Karpas-422 (cell line): ENCODE data around the gene PRSS2. TPM values are rescaled to one million over a fixed set of nuclear protein-coding genes. Genes with fewer than 3 reads are reported as not detected.

Source experiments
- DNase-seq: peaks from one replicate; pipeline ENCODE4 v3.0.0-alpha.2; 2015
- H2AFZ ChIP-seq: fragments of 200-600 bp; sonication (generic); 2 replicates; pipeline ENCODE4 v1.6.1; 2014; ENCODE audit warnings: antibody characterized with exemption, low read length, mixed read lengths
- H3K27ac ChIP-seq: fragments of 200-600 bp; sonication (generic); 2 replicates; pipeline ENCODE4 v1.5.1; 2014; ENCODE audit warnings: mild to moderate bottlenecking, low read length, moderate library complexity
- H3K27me3 ChIP-seq: fragments of 200-600 bp; sonication (generic); 2 replicates; pipeline ENCODE4 v1.6.1; 2014; ENCODE audit warnings: low read length, mixed read lengths
- H3K36me3 ChIP-seq: fragments of 200-600 bp; sonication (generic); 2 replicates; pipeline ENCODE4 v1.6.1; 2014; ENCODE audit warnings: low read length, mixed read lengths; ENCODE audit not compliant: insufficient read depth
- H3K4me1 ChIP-seq: fragments of 200-600 bp; sonication (generic); 2 replicates; pipeline ENCODE4 v1.6.1; 2014; ENCODE audit warnings: mild to moderate bottlenecking, low read length, mixed read lengths
- H3K4me2 ChIP-seq: fragments of 200-600 bp; sonication (generic); 2 replicates; pipeline ENCODE4 v1.6.1; 2014; ENCODE audit warnings: low read length, low read depth, mild to moderate bottlenecking; ENCODE audit not compliant: poor library complexity, severe bottlenecking
- H3K4me3 ChIP-seq: fragments of 200-600 bp; sonication (generic); 2 replicates; pipeline ENCODE4 v1.5.1; 2014; ENCODE audit warnings: mild to moderate bottlenecking, antibody characterized with exemption, low read length, mixed read lengths
- H3K79me2 ChIP-seq: fragments of 200-600 bp; sonication (generic); 2 replicates; pipeline ENCODE4 v1.6.1; 2014; ENCODE audit warnings: mild to moderate bottlenecking, low read length, mixed read lengths
- H3K9ac ChIP-seq: fragments of 200-600 bp; sonication (generic); 2 replicates; pipeline ENCODE4 v1.6.0; 2014; ENCODE audit warnings: low read length
- H3K9me2 ChIP-seq: fragments of 200-600 bp; sonication (generic), shearing (Covaris generic); replicated peaks from 2 replicates; pipeline ENCODE4 v1.6.0; 2014; ENCODE audit warnings: mild to moderate bottlenecking, low read length, moderate library complexity; ENCODE audit not compliant: insufficient read depth
- H3K9me3 ChIP-seq: fragments of 300-700, 200-600 bp; sonication (generic); 2 replicates; pipeline ENCODE4 v1.6.1; 2014; ENCODE audit warnings: low read length, mixed read lengths
- H4K20me1 ChIP-seq: fragments of 200-600 bp; sonication (generic); 2 replicates; pipeline ENCODE4 v1.6.1; 2014; ENCODE audit warnings: mild to moderate bottlenecking, antibody characterized with exemption, low read length, low read depth; ENCODE audit not compliant: insufficient read depth
- small RNA-seq: library from RNA; depleted of rRNA; stranded (forward); fragments of <200 nt; gene quantifications from one replicate; pipeline ENCODE3, GENCODE V24; 2014
- total RNA-seq: library from RNA; depleted of rRNA; stranded (reverse); fragments of >200 nt; shearing (Covaris generic); gene quantifications from 2 replicates; pipeline ENCODE4 v1.2.3, GENCODE V29; 2014; ENCODE audit warnings: low replicate concordance; rRNA removed

The PRSS2 gene
- total RNA-seq, 1 experiment from 2014 or later: not detected

DNA sequence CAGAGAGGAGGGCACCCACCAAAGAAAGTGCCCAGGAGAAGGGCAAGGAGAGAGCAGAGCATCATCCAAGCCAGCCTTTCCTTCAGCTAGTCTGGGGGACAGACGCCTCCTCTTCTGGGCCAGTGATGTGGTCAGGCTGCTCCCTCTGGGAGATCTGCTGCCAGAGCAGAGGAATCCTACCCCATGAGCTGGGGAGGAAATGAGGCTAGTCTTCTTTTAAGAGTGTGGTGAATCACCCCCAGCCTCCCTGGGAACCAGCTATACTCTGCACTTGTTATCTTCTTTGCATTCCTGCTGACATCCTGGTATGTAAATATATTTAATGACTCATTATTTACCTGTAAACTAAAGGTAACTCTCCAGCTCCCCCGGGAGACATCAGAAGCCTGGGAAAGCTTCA lies 42.5 kb downstream of the PRSS2 start:
- no peak overlapping the region for H2AFZ ChIP-seq
- DNase-seq: no peak
- no peaks in the 10 kb centered on the region for H3K9me2 ChIP-seq
- no peak overlapping the region for H3K4me2 ChIP-seq
- no peaks in the 10 kb centered on the region for H3K27me3 ChIP-seq
- H3K36me3 ChIP-seq: no peaks in the 10 kb centered on the region
- H3K9me3 ChIP-seq: no peaks in the 10 kb centered on the region
- H3K4me1 ChIP-seq: no peaks in the 10 kb centered on the region
- H4K20me1 ChIP-seq: no peaks in the 10 kb centered on the region
- no peaks in the 10 kb centered on the region for H3K79me2 ChIP-seq
- H3K9ac ChIP-seq: no peak overlapping the region
- no peak overlapping the region for H3K27ac ChIP-seq
- no peak overlapping the region for H3K4me3 ChIP-seq

DNA sequence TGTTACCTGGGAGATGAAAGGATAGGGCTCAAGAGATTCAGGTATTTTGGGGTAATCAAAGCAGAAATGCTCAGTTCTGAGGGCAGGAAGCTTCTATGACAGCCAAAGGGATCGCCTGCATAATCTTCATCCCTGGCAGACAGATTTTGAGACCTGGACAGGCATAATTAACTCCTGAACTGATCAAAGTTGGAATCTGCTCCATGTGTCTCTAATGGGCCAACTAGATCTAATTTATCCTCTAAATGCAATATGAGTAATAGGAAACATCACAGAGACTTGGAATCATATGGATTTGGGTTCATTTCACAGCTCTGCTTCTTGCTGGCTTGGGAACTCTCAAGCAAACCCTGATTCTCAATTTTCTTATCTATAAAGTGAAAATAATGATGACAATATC lies 42.9 kb downstream of the PRSS2 start:
- no peak overlapping the region for H3K9ac ChIP-seq
- no peak overlapping the region for H3K4me2 ChIP-seq
- no peak overlapping the region for H2AFZ ChIP-seq
- H3K36me3 ChIP-seq: no peaks in the 10 kb centered on the region
- DNase-seq: no peak
- no peaks in the 10 kb centered on the region for H3K79me2 ChIP-seq
- no peaks in the 10 kb centered on the region for H3K4me1 ChIP-seq
- no peaks in the 10 kb centered on the region for H3K9me2 ChIP-seq
- H3K27ac ChIP-seq: no peak overlapping the region
- no peaks in the 10 kb centered on the region for H3K9me3 ChIP-seq
- no peak overlapping the region for H3K4me3 ChIP-seq
- no peaks in the 10 kb centered on the region for H4K20me1 ChIP-seq
- no peaks in the 10 kb centered on the region for H3K27me3 ChIP-seq

DNA sequence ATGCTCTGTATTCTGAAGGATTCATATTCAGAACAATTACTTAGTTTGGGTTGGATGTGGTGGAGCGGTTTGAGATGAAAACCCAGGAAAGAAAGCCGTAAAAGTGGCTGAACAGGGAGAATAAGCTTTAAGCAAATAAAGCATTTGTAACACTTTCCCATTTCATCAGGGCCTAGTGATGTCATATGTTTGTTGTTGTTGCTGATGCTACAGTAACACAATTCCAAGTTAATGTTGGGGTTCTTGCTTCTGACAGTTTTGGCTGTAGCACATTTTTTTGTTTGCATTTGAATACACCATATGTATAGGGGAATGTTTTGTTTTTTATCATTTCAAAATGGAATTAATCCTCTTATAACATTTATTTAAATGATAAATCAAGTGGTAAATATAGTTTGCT lies 43.7 kb downstream of the PRSS2 start:
- Histone ChIP-seq H3K9ac (no peak overlapping the region), H3K9me2 (no peaks in the 10 kb centered on the region), H3K27me3 (no peaks in the 10 kb centered on the region), H3K36me3 (no peaks in the 10 kb centered on the region), H3K27ac (no peak overlapping the region), H3K4me3 (no peak overlapping the region), H3K79me2 (no peaks in the 10 kb centered on the region), H2AFZ (no peak overlapping the region), H3K4me2 (no peak overlapping the region), H3K9me3 (no peaks in the 10 kb centered on the region), H4K20me1 (no peaks in the 10 kb centered on the region), H3K4me1 (no peaks in the 10 kb centered on the region)
- DNase-seq: no peak

DNA sequence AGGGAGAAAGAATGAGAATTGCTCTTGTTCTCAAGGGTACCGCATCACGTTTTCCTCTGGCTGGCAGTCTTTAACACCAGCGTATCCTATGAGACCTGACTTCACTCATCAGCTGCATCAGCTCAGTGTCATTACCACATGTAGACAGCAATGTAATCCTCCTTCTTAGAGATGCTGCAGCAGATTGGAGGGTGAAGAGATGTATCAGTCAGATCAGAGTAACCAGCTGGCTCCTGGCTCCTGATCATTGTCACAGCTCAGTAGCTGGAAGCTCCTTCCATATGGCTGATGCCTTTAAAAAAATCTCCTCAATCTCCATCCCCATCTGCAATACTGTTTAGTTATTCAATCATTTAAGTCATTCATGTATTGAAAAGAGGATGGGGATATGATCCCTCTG lies 44.4 kb downstream of the PRSS2 start:
- no peak for DNase-seq
- no peak overlapping the region for H3K4me3 ChIP-seq
- H2AFZ ChIP-seq: no peak overlapping the region
- H3K4me2 ChIP-seq: no peak overlapping the region
- H3K9me2 ChIP-seq: no peaks in the 10 kb centered on the region
- no peaks in the 10 kb centered on the region for H3K9me3 ChIP-seq
- H3K27ac ChIP-seq: no peak overlapping the region
- no peaks in the 10 kb centered on the region for H3K4me1 ChIP-seq
- H3K79me2 ChIP-seq: no peaks in the 10 kb centered on the region
- no peak overlapping the region for H3K9ac ChIP-seq
- H4K20me1 ChIP-seq: no peaks in the 10 kb centered on the region
- H3K36me3 ChIP-seq: no peaks in the 10 kb centered on the region
- no peaks in the 10 kb centered on the region for H3K27me3 ChIP-seq

DNA sequence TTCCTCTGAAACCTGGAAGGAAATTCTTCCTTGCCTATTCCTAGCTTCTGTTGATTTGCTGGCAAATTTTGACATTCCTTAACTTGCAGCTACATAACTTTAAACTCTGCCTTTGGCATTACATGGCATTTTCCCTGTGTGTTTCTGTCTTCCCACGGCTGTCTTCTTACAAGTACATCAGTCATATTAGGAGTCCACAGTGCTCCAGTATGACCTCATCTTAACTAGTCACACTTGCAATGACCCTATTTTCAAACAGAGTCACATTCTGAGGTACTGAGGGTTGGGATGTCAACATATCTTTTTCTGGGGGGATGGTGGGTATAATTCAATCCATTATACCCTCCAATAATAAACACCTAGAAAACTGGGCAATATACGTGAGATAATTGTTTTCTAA lies 46.7 kb downstream of the PRSS2 start:
- Histone ChIP-seq H2AFZ (no peak overlapping the region), H3K79me2 (no peaks in the 10 kb centered on the region), H3K9me2 (no peaks in the 10 kb centered on the region), H4K20me1 (no peaks in the 10 kb centered on the region), H3K27me3 (no peaks in the 10 kb centered on the region), H3K36me3 (no peaks in the 10 kb centered on the region), H3K27ac (no peak overlapping the region), H3K9ac (no peak overlapping the region), H3K9me3 (no peaks in the 10 kb centered on the region), H3K4me3 (no peak overlapping the region), H3K4me1 (no peaks in the 10 kb centered on the region), H3K4me2 (no peak overlapping the region)
- no peak for DNase-seq

DNA sequence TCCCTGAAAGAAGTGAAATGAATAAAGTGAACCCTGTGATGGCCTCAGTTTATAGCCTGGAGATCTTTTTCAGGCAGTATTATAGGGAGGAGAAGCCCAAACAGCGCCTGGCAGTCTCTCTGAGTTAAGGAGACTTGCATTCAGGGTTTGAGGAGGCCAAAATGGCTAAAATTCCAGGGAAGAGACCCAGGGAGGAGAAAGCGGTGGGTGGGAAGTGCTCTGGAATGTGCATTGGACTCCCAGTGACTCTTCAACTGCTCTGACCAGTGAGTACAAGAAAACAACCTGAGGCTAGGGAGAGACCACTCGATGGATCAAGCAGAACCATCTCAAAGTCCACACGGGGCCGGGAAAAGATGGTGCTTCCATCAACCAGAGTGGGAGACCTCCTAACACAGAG lies 48.8 kb downstream of the PRSS2 start:
- H3K9ac ChIP-seq: no peak overlapping the region
- H3K9me3 ChIP-seq: no peaks in the 10 kb centered on the region
- no peaks in the 10 kb centered on the region for H3K27me3 ChIP-seq
- H3K4me2 ChIP-seq: no peak overlapping the region
- DNase-seq: no peak
- no peaks in the 10 kb centered on the region for H3K36me3 ChIP-seq
- H3K4me1 ChIP-seq: no peaks in the 10 kb centered on the region
- no peak overlapping the region for H3K27ac ChIP-seq
- H3K9me2 ChIP-seq: no peaks in the 10 kb centered on the region
- no peaks in the 10 kb centered on the region for H4K20me1 ChIP-seq
- no peak overlapping the region for H2AFZ ChIP-seq
- H3K4me3 ChIP-seq: no peak overlapping the region
- H3K79me2 ChIP-seq: no peaks in the 10 kb centered on the region

DNA sequence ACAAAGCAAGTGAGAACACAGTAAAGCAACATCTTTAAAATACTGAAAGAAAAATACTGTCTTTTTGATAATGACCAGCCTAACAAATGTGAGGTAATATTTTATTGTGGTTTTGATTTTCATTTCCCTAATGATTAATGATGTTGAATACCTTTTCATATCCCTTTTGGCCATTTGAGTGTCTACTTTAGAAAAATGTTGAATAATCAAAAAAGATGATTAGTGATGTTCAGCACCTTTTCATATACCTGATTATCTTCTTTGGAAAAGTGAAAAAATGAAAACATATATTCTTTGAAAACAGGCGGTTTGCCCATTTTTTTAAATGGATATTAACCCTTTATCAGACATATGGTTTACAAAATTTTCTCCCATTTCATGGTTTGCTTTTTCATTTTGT lies 51.9 kb downstream of the PRSS2 start:
- Histone ChIP-seq H3K9ac (no peak overlapping the region), H3K9me2 (no peaks in the 10 kb centered on the region), H3K27ac (no peak overlapping the region)

More for the DNA sequence above, 51.9 kb downstream of the PRSS2 start:
- no peak for DNase-seq
- Histone ChIP-seq H3K27me3 (no peaks in the 10 kb centered on the region), H3K4me2 (no peak overlapping the region), H3K79me2 (no peaks in the 10 kb centered on the region), H3K36me3 (no peaks in the 10 kb centered on the region), H4K20me1 (no peaks in the 10 kb centered on the region), H3K9me3 (no peaks in the 10 kb centered on the region), H3K4me1 (no peaks in the 10 kb centered on the region), H2AFZ (no peak overlapping the region), H3K4me3 (no peak overlapping the region)

Small RNAs within 50 kb of the gene (small RNA-seq; reads per million reads assigned to genes)
- gene TRBD1: not detected
- gene TRBJ1-1: not detected
- gene TRBJ1-2: not detected
- not detected for gene TRBJ1-3
- gene TRBJ1-4: not detected
- not detected for gene TRBJ1-5
- not detected for gene TRBJ1-6
- gene TRBJ2-1: not detected
- gene TRBJ2-2: not detected
- not detected for gene TRBJ2-2P
- not detected for gene TRBJ2-3
- gene TRBJ2-4: not detected
- not detected for gene TRBJ2-5
- gene TRBJ2-6: not detected
- not detected for gene TRBJ2-7

Other genes starting within 250 kb of the PRSS2 start
- gene PRSS1, start 21.5 kb upstream of the PRSS2 start, total RNA-seq: not detected in 2 replicates
- not detected in 2 replicates for gene EPHB6, start 84.1 kb downstream of the PRSS2 start, total RNA-seq
- gene TRPV6, start 114.8 kb downstream of the PRSS2 start, total RNA-seq: 0.07 TPM in 1 of 2 replicates, not detected in the other
- gene TRPV5, start 162.8 kb downstream of the PRSS2 start, total RNA-seq: not detected in 2 replicates
- not detected in 2 replicates for gene LLCFC1, start 168.5 kb downstream of the PRSS2 start, total RNA-seq
- gene KEL, start 191.4 kb downstream of the PRSS2 start, total RNA-seq: 0.36 TPM in 1 of 2 replicates, not detected in the other